Neural crest cell (in vitro differentiated cells): ENCODE data around the gene SARNP. TPM values are rescaled to one million over a fixed set of nuclear protein-coding genes. Genes with fewer than 3 reads are reported as not detected.

ENCODE experiments used
- DNase-seq: peaks from one replicate; pipeline ENCODE4 v3.0.0; 2021; ENCODE audit warnings: low read depth, mixed read lengths, low spot score
- H3K27ac Mint-ChIP-seq: one replicate; pipeline ENCODE4 v1.8.0; 2021; ENCODE audit warnings: mild to moderate bottlenecking, mixed read lengths; ENCODE audit not compliant: unreplicated experiment
- H3K27me3 Mint-ChIP-seq: 2 replicates; pipeline ENCODE4 v1.8.0; 2021; ENCODE audit warnings: low read depth, mild to moderate bottlenecking, mixed read lengths
- H3K36me3 Mint-ChIP-seq: 2 replicates; pipeline ENCODE4 v1.8.0; 2021; ENCODE audit warnings: low read depth, mild to moderate bottlenecking, mixed read lengths
- H3K4me1 Mint-ChIP-seq: 2 replicates; pipeline ENCODE4 v1.8.0; 2021; ENCODE audit warnings: mixed read lengths
- H3K4me3 Mint-ChIP-seq: one replicate; pipeline ENCODE4 v1.8.0; 2021; ENCODE audit warnings: mild to moderate bottlenecking, mixed read lengths
- H3K9me3 Mint-ChIP-seq: 2 replicates; pipeline ENCODE4 v1.8.0; 2021; ENCODE audit warnings: mixed read lengths
- total RNA-seq: library from RNA; stranded (reverse); gene quantifications from 2 replicates; pipeline ENCODE4 v1.2.1, GENCODE V29; 2021
- TF ChIP-seq, protein P1 (sequence below): fragments of 200-600 bp; sonication (generic); conservative IDR thresholded peaks from 2 replicates; pipeline ENCODE4 v1.5.0; 2021; ENCODE audit warnings: antibody characterized with exemption, mild to moderate bottlenecking

SARNP gene
- total RNA-seq, 1 donor from 2014 or later, result 121 TPM

DNA sequence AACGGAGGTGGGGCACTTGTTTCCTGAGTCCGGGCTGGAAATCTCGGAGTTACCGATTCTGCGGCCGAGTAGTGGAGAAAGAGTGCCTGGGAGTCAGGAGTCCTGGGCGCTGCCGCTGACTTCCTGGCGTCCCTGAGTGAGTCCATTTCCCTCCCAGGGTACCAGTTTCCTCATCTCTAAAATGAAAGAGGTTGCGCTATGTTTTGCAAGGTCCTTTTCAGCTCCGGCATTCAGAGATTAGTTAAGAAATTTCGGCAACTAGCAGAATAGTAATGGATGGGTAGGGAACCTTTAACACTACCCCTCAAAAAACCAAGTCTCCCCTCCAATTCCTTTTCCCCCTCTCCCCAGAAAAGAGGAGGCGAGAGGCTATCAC is 101.0 kb downstream of the SARNP start:
- H3K36me3 Mint-ChIP-seq, result no peaks in the 10 kb centered on the region
- H3K4me3 Mint-ChIP-seq, result peak overlapping the region; percentile 94
- H3K4me1 Mint-ChIP-seq, result peaks cover 41% of the 10 kb centered on the region
- no peaks in the 10 kb centered on the region for H3K9me3 Mint-ChIP-seq
- TF ChIP-seq, protein P1, sequence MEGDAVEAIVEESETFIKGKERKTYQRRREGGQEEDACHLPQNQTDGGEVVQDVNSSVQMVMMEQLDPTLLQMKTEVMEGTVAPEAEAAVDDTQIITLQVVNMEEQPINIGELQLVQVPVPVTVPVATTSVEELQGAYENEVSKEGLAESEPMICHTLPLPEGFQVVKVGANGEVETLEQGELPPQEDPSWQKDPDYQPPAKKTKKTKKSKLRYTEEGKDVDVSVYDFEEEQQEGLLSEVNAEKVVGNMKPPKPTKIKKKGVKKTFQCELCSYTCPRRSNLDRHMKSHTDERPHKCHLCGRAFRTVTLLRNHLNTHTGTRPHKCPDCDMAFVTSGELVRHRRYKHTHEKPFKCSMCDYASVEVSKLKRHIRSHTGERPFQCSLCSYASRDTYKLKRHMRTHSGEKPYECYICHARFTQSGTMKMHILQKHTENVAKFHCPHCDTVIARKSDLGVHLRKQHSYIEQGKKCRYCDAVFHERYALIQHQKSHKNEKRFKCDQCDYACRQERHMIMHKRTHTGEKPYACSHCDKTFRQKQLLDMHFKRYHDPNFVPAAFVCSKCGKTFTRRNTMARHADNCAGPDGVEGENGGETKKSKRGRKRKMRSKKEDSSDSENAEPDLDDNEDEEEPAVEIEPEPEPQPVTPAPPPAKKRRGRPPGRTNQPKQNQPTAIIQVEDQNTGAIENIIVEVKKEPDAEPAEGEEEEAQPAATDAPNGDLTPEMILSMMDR, result no peak
- DNase-seq, result no peak
- H3K27ac Mint-ChIP-seq, result peak overlapping the region; percentile 87
- peaks cover 31% of the 10 kb centered on the region for H3K27me3 Mint-ChIP-seq

DNA sequence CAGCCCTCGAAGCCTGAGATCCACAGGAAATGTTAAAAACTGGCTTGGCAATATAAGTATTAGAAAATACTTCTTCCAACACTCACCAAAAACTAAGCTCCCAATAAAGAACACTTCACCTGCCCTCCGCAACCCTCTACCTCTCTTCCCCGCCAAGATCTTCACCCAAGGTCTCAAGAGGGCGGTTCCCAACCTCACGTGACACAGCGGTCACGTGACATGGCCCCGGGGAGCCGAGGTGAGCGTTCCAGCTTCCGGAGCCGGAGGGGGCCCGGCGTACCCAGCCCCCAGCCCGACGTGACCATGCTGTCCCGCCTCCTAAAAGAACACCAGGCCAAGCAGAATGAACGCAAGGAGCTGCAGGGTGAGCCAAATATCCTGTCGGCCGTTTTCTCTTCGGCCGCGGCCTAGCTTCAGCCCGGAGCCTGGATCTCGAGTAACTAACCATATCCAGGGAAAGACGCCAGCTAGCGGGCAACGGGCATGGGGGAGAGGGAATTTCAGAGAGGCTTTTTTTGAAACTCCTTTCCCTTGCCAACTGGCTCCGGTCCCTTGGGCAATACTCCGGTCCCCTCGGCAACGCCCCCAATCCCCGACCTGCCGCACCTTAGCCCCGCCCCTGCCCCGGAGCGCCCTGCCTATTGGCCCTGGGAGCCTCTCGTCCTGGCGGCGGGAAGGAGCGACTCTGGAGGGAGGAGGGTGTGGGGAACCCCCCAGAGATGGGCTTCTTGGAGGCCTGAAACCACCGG is 101.5 kb downstream of the SARNP start, which contains the start of gene BLOC1S1:
TSS of gene BLOC1S1 (plus strand) at position 214 of the 749 bp plus-strand sequence. CDS start at position 220, 6 bp downstream.
- H3K9me3 Mint-ChIP-seq, result no peaks in the 10 kb centered on the region
- H3K4me3 Mint-ChIP-seq, result peak within 1 kb of the TSS; percentile 94
- TF ChIP-seq, protein P1, result peak; percentile 13
- peak; percentile 92 for DNase-seq
- peak within 1 kb of the TSS; percentile 97 for H3K27ac Mint-ChIP-seq
- H3K36me3 Mint-ChIP-seq, result no peaks in the 10 kb centered on the region
- peaks cover 33% of the 10 kb centered on the region for H3K27me3 Mint-ChIP-seq
- peaks cover 41% of the 10 kb centered on the region for H3K4me1 Mint-ChIP-seq

DNA sequence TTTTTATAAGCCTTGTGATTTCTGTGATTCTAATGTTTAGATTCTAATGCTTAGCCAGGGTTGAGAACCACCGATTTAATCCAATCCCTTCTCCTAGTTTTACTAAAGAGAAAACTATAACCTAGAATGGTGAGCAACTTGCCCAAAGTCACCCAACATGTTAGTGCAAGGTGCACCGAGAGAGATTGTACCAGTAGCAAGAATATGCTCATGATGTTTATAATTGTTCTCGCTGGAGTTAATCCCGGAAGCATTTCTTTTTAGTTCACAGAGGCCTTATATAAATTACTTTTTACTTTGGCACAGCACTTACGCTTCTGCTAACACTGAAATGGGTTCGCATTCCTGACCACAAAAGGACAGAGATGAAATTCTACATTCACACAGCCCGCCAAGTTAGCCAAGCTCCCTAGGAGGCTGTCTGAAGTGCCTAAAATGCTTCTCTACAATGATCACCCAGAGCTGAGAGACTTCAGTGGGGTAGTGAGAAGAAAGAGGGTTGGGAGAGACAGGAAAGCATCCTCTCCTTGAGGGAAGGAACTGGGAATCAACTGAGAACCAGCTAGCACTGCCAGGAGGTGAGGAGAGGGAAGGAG is 102.3 kb downstream of the SARNP start:
- H3K4me3 Mint-ChIP-seq, result peak overlapping the region; percentile 94
- peaks cover 40% of the 10 kb centered on the region for H3K27me3 Mint-ChIP-seq
- H3K9me3 Mint-ChIP-seq, result no peaks in the 10 kb centered on the region
- no peak for DNase-seq
- H3K36me3 Mint-ChIP-seq, result no peaks in the 10 kb centered on the region
- TF ChIP-seq, protein P1, result no peak
- peak overlapping the region; percentile 97 for H3K27ac Mint-ChIP-seq
- peaks cover 38% of the 10 kb centered on the region for H3K4me1 Mint-ChIP-seq

DNA sequence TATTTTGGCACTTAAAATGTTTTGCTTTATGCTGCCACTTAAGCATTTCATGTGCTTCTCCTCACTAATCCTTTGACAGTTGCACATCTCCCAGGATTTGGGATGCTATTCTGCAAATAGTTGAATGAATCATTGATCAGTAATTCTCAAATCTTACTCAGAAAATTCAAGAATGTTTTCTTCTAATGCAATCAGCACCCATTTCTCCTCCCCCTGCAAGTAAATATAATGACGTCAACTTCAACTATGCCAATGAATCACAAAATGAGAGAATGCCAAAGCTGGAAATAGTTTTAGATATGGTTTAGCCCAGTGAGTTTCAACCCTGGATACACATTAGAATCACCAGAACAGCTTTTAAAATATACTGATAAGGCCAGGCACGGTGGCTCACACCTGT is 103.8 kb downstream of the SARNP start:
- no peaks in the 10 kb centered on the region for H3K9me3 Mint-ChIP-seq
- TF ChIP-seq, protein P1, result no peak
- H3K36me3 Mint-ChIP-seq, result no peaks in the 10 kb centered on the region
- peaks cover 56% of the 10 kb centered on the region for H3K27me3 Mint-ChIP-seq
- peaks cover 40% of the 10 kb centered on the region for H3K4me1 Mint-ChIP-seq
- no peak for DNase-seq
- H3K27ac Mint-ChIP-seq, result no peak overlapping the region
- peak overlapping the region; percentile 56 for H3K4me3 Mint-ChIP-seq

DNA sequence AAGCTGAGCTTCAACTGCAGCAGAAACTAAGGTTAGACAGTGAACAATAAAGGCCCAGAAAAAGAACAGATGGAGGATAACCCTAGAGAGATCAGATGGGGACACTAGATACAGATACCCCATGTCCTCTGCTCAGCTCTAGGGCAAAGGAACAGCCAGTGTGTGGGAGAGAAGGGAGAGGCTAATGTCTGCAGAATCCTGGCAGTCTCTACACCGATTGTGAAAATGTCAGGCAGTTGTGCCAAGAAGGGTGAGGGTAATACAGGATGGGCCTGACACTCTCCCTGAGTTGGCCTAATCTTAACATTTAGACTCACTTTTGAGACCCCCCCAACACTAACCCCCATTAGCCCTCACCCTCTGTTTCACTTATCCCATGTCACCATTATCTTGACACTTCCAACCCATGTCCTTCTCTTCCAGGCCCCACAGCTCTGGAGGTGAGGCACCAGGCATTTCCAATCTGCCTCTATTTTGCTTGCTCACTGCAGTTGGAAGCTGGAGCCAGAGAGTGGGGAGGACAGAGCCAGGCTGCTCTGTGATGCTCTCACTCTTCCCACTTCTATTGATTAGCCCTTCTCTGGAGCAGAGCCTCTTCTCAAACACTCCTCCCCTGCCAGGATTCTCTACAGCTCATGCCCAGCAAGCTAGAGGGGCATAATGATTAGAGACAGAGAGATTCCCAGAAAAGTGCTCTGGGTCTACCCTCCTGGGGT is 104.7 kb downstream of the SARNP start:
- DNase-seq, result no peak
- H3K27me3 Mint-ChIP-seq, result peaks cover 64% of the 10 kb centered on the region
- H3K4me1 Mint-ChIP-seq, result peaks cover 39% of the 10 kb centered on the region
- no peaks in the 10 kb centered on the region for H3K9me3 Mint-ChIP-seq
- no peaks in the 10 kb centered on the region for H3K36me3 Mint-ChIP-seq
- TF ChIP-seq, protein P1, result no peak
- no peak overlapping the region for H3K27ac Mint-ChIP-seq
- peak overlapping the region; percentile 56 for H3K4me3 Mint-ChIP-seq
